Fibroblast of mammary gland (primary cell): ENCODE data around the gene WNT11.

Source experiments
- DNase-seq: peaks from one replicate; pipeline ENCODE4 v3.0.0-alpha.2; 2010; ENCODE audit warnings: low read depth
- H3K4me3 ChIP-seq: 2 replicates; pipeline ENCODE4 v1.5.1; 2011; ENCODE audit warnings: low read depth, mild to moderate bottlenecking, low read length, moderate library complexity; ENCODE audit not compliant: control insufficient read depth
- CTCF ChIP-seq: conservative IDR thresholded peaks from 2 replicates; pipeline ENCODE4 v1.5.1; 2011; ENCODE audit warnings: low read depth, low read length, inconsistent platforms; ENCODE audit not compliant: control insufficient read depth, insufficient read depth

WNT11 gene

GRCh38 chr11:76239483-76240160 is 33.3 kb upstream of the WNT11 start:
- H3K4me3 ChIP-seq, result no peak overlapping the region
- DNase-seq, result no peak
- no peak for TF ChIP-seq CTCF

- no peak overlapping the region for H3K4me3 ChIP-seq
- TF ChIP-seq CTCF, result no peak
- DNase-seq, result no peak
Observed at GRCh38 chr11:76238551-76238950, 32.2 kb upstream of the WNT11 start.

GRCh38 chr11:76237914-76238313 is 31.6 kb upstream of the WNT11 start:
- peak; percentile 23 for TF ChIP-seq CTCF
- no peak overlapping the region for H3K4me3 ChIP-seq
- DNase-seq, result peak; percentile 36

DNA sequence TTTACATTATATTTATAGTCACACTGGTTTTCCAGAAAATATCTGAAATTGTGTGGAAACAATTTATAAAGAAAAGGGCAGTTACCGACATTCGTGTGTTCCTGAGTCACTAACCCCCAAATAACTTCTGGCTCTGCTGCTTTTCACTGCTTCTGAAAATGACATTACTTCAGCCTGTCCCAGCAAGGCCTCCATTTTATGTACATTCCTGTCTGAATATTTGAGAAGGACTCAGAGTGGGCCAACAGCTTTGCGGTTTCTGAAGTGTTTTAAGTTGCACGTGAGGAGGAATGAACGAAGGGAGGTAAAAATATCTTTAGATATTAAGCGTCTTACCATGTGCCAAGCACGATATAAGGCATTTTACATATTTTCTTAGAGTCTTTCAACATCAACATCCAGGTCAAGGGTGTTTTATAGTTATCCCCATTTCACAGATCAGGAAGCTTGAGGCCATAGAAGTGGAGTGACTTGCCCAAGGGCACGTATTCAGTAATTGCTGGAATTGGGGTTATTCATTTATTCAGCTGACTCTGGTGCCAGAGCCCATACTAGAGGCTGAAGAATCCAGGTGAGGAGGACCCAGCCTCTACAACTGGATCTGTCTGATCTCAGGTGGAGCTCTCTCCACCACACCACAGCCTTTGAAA is 30.8 kb upstream of the WNT11 start:
- no peak for DNase-seq
- TF ChIP-seq CTCF, result no peak
- no peak overlapping the region for H3K4me3 ChIP-seq

DNA sequence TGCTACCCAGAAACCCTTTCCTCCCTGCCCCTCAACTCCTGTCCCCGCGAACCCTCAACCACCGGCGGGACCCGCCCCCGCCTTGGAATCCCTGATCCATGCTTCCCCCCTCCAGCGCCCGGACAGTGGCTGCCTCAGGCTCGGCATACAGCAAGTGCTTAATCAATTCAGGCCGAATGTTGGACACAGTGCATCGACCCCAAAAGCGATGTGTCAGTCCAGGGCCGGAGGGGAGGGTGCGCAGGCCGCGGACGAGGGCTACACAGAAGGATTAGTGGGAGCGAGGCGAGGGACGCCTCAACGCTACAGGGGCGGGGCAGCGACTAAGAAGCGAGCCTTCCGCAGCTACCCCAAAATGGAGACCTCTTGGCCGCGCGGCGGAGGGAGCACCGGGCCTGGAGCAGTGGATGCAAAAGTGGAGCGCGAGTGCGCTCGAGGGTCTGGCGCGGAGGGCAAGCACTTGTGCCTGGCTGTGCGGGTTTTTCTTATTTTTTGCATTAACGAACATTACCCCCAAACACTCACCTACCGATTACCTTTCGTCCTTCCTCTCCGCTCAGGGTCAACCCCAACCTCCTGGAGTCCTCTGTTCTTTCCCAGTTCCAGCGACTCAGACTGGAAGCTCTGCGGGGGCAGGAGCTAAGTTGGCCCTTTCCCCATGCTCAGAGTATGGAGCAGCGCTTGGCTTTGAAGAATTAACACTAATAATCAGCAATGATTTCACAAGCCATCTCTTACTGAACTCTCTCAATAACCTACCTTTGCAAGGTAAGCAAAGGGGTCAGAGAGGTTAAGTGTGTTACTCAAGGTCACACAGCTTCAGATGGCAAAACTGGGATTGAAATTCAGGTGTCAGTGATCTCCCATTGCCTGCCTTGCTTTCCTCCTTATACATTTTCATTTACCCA is 30.0 kb upstream of the WNT11 start:
- peak overlapping the region; percentile 91 for H3K4me3 ChIP-seq
- no peak for TF ChIP-seq CTCF
- peak; percentile 50 for DNase-seq

- peak; percentile 90 for DNase-seq
- peak overlapping the region; percentile 91 for H3K4me3 ChIP-seq
- no peak for TF ChIP-seq CTCF
Observed at GRCh38 chr11:76235233-76236091, 29.2 kb upstream of the WNT11 start.
